GM06990 (cell line): ENCODE data around the gene SEPSECS.

ENCODE experiments used
- DNase-seq: peaks from one replicate; pipeline ENCODE4 v3.0.0-alpha.2; 2011; ENCODE audit not compliant: insufficient read length; ENCODE audit errors: extremely low read depth
- H3K27me3 ChIP-seq: replicated peaks from 2 replicates; pipeline ENCODE4 v1.6.0; 2011; ENCODE audit warnings: low read length; ENCODE audit not compliant: control insufficient read depth, insufficient read depth
- H3K36me3 ChIP-seq: 2 replicates; pipeline ENCODE4 v1.5.1; 2011; ENCODE audit warnings: low read length; ENCODE audit not compliant: control insufficient read depth, insufficient read depth
- H3K4me3 ChIP-seq: replicated peaks from 2 replicates; pipeline ENCODE4 v1.5.1; 2011; ENCODE audit warnings: low read depth, mild to moderate bottlenecking, control low read depth, low read length
- CTCF ChIP-seq: IDR thresholded peaks from 2 replicates; pipeline ENCODE4 v1.5.1; 2011; ENCODE audit warnings: low read length, control low read depth, mild to moderate bottlenecking, inconsistent platforms; ENCODE audit not compliant: insufficient read depth, poor library complexity, severe bottlenecking

SEPSECS gene

GRCh38 chr4:25095837-25096236 is 64.4 kb downstream of the SEPSECS start:
- H3K4me3 ChIP-seq = no peak overlapping the region
- no peak for DNase-seq
- H3K27me3 ChIP-seq = no peaks in the 10 kb centered on the region; the same call in 1 of the 2 replicates
- no peak for TF ChIP-seq CTCF
- no peaks in the 10 kb centered on the region for H3K36me3 ChIP-seq

- no peak for DNase-seq
- no peak for TF ChIP-seq CTCF
- H3K4me3 ChIP-seq = no peak overlapping the region
- H3K27me3 ChIP-seq = no peaks in the 10 kb centered on the region; the same call in 1 of the 2 replicates
- H3K36me3 ChIP-seq = no peaks in the 10 kb centered on the region
These were observed 68.1 kb downstream of the SEPSECS start for GRCh38 chr4:25092139-25092538.

GRCh38 chr4:25090516-25090915 is 69.7 kb downstream of the SEPSECS start:
- H3K36me3 ChIP-seq = no peaks in the 10 kb centered on the region
- no peak for TF ChIP-seq CTCF

GRCh38 chr4:25089051-25089763 is 71.0 kb downstream of the SEPSECS start:
- DNase-seq = no peak
- Histone ChIP-seq H3K27me3 (peaks cover 1% of the 10 kb centered on the region; the same call in 1 of the 2 replicates), H3K36me3 (no peaks in the 10 kb centered on the region), H3K4me3 (no peak overlapping the region)
- TF ChIP-seq CTCF = no peak

More at GRCh38 chr4:25090516-25090915, 69.7 kb downstream of the SEPSECS start:
- peaks cover 1% of the 10 kb centered on the region; the same call in 1 of the 2 replicates for H3K27me3 ChIP-seq
- no peak overlapping the region for H3K4me3 ChIP-seq
- DNase-seq = no peak

GRCh38 chr4:25088093-25088952 is 71.9 kb downstream of the SEPSECS start:
- DNase-seq = peak; percentile 50
- no peak for TF ChIP-seq CTCF
- H3K27me3 ChIP-seq = peaks cover 1% of the 10 kb centered on the region; the same call in 1 of the 2 replicates
- H3K4me3 ChIP-seq = no peak overlapping the region
- H3K36me3 ChIP-seq = no peaks in the 10 kb centered on the region
